ENCODE data around the gene CA10.

The CA10 gene

GRCh38 chr17:51860954-51861561 is 297.5 kb downstream of the CA10 start:
- no peak for DNase-seq (ENCODE audit: low read depth)

- no peak for DNase-seq (ENCODE audit: low read depth)
Observed at GRCh38 chr17:51857052-51857597, 301.4 kb downstream of the CA10 start.

GRCh38 chr17:51855806-51856205 is 302.7 kb downstream of the CA10 start:
- no peak for DNase-seq (ENCODE audit: low read depth)

GRCh38 chr17:51853857-51854256 is 304.7 kb downstream of the CA10 start:
- DNase-seq (ENCODE audit: low read depth): no peak

GRCh38 chr17:51852603-51853002 is 305.9 kb downstream of the CA10 start:
- DNase-seq (ENCODE audit: low read depth): no peak

- DNase-seq (ENCODE audit: low read depth): no peak
Observed at GRCh38 chr17:51850201-51850600, 308.3 kb downstream of the CA10 start.

- no peak for DNase-seq (ENCODE audit: low read depth)
Observed at GRCh38 chr17:51848451-51848850, 310.1 kb downstream of the CA10 start.

GRCh38 chr17:51846566-51846965 is 311.9 kb downstream of the CA10 start:
- DNase-seq (ENCODE audit: low read depth): no peak

- DNase-seq (ENCODE audit: low read depth): no peak
Observed at GRCh38 chr17:51845776-51846175, 312.7 kb downstream of the CA10 start.

- no peak for DNase-seq (ENCODE audit: low read depth)
Observed at GRCh38 chr17:51842763-51843162, 315.8 kb downstream of the CA10 start.

GRCh38 chr17:51841669-51842068 is 316.8 kb downstream of the CA10 start:
- DNase-seq (ENCODE audit: low read depth): no peak

GRCh38 chr17:51840688-51841087 is 317.8 kb downstream of the CA10 start:
- DNase-seq (ENCODE audit: low read depth): no peak

- no peak for DNase-seq (ENCODE audit: low read depth)
Observed at GRCh38 chr17:51833620-51834019, 324.9 kb downstream of the CA10 start.

GRCh38 chr17:51833045-51833444 is 325.5 kb downstream of the CA10 start:
- DNase-seq (ENCODE audit: low read depth): no peak

GRCh38 chr17:51830886-51831285 is 327.6 kb downstream of the CA10 start:
- DNase-seq (ENCODE audit: low read depth): no peak

- no peak for DNase-seq (ENCODE audit: low read depth)
Observed at GRCh38 chr17:51830451-51830850, 328.1 kb downstream of the CA10 start.

- DNase-seq (ENCODE audit: low read depth): no peak
Observed at GRCh38 chr17:51828901-51829300, 329.6 kb downstream of the CA10 start.

GRCh38 chr17:51827140-51827539 is 331.4 kb downstream of the CA10 start:
- no peak for DNase-seq (ENCODE audit: low read depth)

- no peak for DNase-seq (ENCODE audit: low read depth)
Observed at GRCh38 chr17:51820766-51821165, 337.7 kb downstream of the CA10 start.

GRCh38 chr17:51820252-51820651 is 338.3 kb downstream of the CA10 start:
- no peak for DNase-seq (ENCODE audit: low read depth)

GRCh38 chr17:51819341-51820219 is 338.9 kb downstream of the CA10 start:
- DNase-seq (ENCODE audit: low read depth): no peak

GRCh38 chr17:51818777-51819176 is 339.7 kb downstream of the CA10 start:
- no peak for DNase-seq (ENCODE audit: low read depth)

- no peak for DNase-seq (ENCODE audit: low read depth)
Observed at GRCh38 chr17:51817955-51818354, 340.6 kb downstream of the CA10 start.

All from HS-5 (cell line).